Measurements from ENCODE around the gene SLC18A2. TPM values are rescaled to one million over a fixed set of nuclear protein-coding genes. Genes with fewer than 3 reads are reported as not detected.

Gene SLC18A2
- 0.25 TPM for total RNA-seq
- under 1 TPM in 3 of 4 donors, not detected in 1; 0.09 to 0.17 (median 0.14) TPM for polyA plus RNA-seq

DNA sequence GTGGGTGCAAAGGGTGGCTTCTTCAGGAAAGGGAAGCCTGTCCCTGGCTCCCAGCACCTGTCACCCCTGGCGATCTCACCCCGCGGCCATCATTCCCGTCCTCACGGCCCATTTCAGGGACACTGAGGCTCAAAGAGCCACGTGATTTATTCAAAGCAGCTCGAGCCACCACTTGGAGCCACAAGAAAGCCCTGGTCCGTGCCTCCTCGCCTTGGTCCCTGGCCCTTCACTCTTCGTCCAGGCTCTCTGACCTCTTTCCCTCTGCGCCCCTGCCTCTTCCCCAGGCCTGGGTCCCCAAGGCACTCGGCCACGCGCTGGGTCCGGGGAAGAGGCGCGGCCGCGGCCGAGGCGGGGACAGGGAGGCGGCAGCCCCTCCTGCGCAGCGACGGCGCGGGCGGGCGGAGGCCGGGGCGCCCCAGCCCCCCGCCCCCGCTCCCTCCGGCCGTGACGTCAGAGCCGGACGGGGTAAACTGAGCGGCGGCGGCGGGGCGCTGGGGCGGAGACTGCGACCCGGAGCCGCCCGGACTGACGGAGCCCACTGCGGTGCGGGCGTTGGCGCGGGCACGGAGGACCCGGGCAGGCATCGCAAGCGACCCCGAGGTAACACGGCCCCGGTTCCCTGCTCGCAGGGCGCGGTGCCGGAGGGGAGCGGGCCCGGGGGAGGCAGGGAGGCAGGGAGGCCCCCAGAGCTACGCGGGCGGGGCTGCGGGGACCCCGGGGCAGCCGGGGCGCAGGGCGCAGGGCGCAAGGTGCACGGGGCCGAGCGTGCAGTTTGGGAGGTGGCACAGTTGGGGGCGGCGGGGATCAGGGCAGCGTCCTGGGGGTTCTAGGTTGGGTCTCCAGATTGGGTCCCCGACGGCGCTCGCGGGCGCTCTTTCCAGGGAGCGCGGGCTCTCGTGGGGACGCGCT is at the start of gene SLC18A2:
Gene SLC18A2 (plus strand): TSS at position 494 of the 909 bp plus-strand sequence. CDS start 580 bp downstream, outside the sequence.
- no peaks in the 10 kb centered on the region for H3K36me3 ChIP-seq (ENCODE audit: control insufficient read depth, insufficient read depth, low read length)
- peaks cover 38% of the 10 kb centered on the region for H3K27me3 Mint-ChIP-seq
- H3K27ac ChIP-seq (ENCODE audit: insufficient read depth, low read length, poor library complexity, severe bottlenecking): no peak within 1 kb of the TSS
- no peak within 1 kb of the TSS for H3K4me3 ChIP-seq (ENCODE audit: low read depth, low read length)
- H3K36me3 Mint-ChIP-seq: no peaks in the 10 kb centered on the region
- peaks cover 0 to 4% (median 0%) of the 10 kb centered on the region in 7 donors for H3K9me3 Mint-ChIP-seq
- H3K4me1 Mint-ChIP-seq: peaks cover 0 to 5% (median 3%) of the 10 kb centered on the region in 4 donors
- no peaks in the 10 kb centered on the region for H3K9me3 ChIP-seq (ENCODE audit: control insufficient read depth in 2 of 2, low read length in 2 of 2)
- H3K4me1 ChIP-seq (ENCODE audit: control insufficient read depth, insufficient read depth, low read length, poor library complexity, severe bottlenecking): no peaks in the 10 kb centered on the region
- H3K27ac Mint-ChIP-seq: no peak within 1 kb of the TSS
- no peak for ATAC-seq (ENCODE audit: low read depth in 2 of 2)
- H3K27me3 ChIP-seq (ENCODE audit: control insufficient read depth, insufficient read depth, low read length): no peaks in the 10 kb centered on the region
- peak within 1 kb of the TSS in 1 of 4 donors; percentile 74 for H3K4me3 Mint-ChIP-seq
- DNase-seq: no peak

DNA sequence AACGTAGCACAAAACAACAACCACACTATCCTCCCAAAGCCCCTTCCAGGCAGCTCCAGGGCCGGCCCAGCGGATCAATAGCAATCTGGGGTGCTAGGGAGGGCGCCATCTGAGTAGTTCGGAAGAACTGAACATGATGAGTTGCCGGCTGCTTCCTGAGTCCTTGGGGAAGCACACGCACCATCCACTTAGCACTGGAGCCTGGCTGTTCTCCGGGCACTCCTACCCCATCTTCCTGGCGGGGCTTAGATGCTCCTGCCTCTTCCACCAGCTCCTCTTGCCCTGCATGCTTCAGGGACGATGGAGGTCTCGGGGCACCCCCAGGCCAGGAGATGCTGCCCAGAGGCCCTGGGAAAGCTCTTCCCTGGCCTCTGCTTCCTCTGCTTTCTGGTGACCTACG is 43.7 kb upstream of the SLC18A2 start, which contains the start of gene KCNK18:
Gene KCNK18 (plus strand): TSS at position 301 of the 400 bp plus-strand sequence. CDS start 0 bp downstream, at position 301.
- Mint-ChIP-seq H3K27me3 (no peaks in the 10 kb centered on the region), H3K27ac (no peak within 1 kb of the TSS), H3K36me3 (no peaks in the 10 kb centered on the region)

DNA sequence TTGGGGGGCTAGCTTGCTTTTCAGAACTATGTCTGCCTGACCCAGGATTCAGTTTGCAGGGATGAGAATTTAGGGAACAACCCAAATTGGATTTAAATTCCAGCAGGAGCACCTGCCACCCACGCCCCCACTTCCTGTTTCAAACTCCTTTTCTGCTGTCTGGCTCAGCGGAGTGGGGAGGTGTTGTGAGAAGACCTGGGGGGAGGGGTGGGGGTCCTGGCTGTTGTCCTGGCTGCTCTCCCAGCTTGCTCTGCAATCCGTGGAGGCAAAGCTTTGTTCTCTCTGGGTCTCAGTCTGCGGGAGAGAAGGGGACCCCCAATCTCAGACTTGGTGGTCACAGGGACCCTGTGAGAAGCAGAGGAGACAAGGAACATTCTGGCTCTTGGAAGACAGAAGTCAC is 42.8 kb upstream of the SLC18A2 start:
- H3K27ac Mint-ChIP-seq: no peak overlapping the region

More for the DNA sequence above, 43.7 kb upstream of the SLC18A2 start, which contains the start of gene KCNK18:
- Histone ChIP-seq H3K4me3 (ENCODE audit: low read depth, low read length) (no peak within 1 kb of the TSS), H3K4me1 (ENCODE audit: control insufficient read depth, insufficient read depth, low read length, poor library complexity, severe bottlenecking) (no peaks in the 10 kb centered on the region), H3K9me3 (ENCODE audit: control insufficient read depth in 2 of 2, low read length in 2 of 2) (no peaks in the 10 kb centered on the region), H3K27ac (ENCODE audit: insufficient read depth, low read length, poor library complexity, severe bottlenecking) (no peak within 1 kb of the TSS), H3K27me3 (ENCODE audit: control insufficient read depth, insufficient read depth, low read length) (no peaks in the 10 kb centered on the region), H3K36me3 (ENCODE audit: control insufficient read depth, insufficient read depth, low read length) (no peaks in the 10 kb centered on the region)
- no peak for DNase-seq
- Mint-ChIP-seq H3K9me3 (peaks cover 0 to 2% (median 0%) of the 10 kb centered on the region in 7 donors), H3K4me1 (no peaks in the 10 kb centered on the region), H3K4me3 (no peak within 1 kb of the TSS)
- no peak for ATAC-seq (ENCODE audit: low read depth in 2 of 2)

DNA sequence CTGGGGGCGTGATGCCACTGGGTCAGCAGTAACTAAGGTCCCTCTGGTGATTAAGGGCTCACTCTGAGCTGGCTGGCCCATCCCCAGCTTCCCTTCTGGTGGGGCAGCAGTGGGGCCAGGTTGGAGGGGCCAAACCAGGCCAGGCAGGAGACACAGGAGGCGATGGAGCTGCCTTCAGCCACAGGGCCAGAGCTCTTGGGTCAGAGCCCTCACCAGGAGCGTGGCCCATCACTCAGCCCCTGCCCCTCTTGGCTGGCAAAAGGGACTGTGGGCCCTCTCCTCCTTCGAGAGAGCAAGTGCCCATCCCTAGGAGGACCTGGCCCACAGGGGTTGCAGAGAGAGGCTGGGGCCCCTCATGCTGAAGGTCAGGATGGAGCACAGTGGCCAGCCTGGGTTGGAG is 39.1 kb upstream of the SLC18A2 start:
- DNase-seq (no peak), ATAC-seq (ENCODE audit: low read depth in 2 of 2) (no peak)
- Mint-ChIP-seq H3K9me3 (peaks cover 0 to 3% (median 0%) of the 10 kb centered on the region in 7 donors), H3K4me3 (no peak overlapping the region), H3K27ac (no peak overlapping the region), H3K36me3 (no peaks in the 10 kb centered on the region), H3K27me3 (peaks cover 5% of the 10 kb centered on the region), H3K4me1 (no peaks in the 10 kb centered on the region)
- H3K4me1 ChIP-seq (ENCODE audit: control insufficient read depth, insufficient read depth, low read length, poor library complexity, severe bottlenecking): no peaks in the 10 kb centered on the region
- no peak overlapping the region for H3K27ac ChIP-seq (ENCODE audit: insufficient read depth, low read length, poor library complexity, severe bottlenecking)
- H3K36me3 ChIP-seq (ENCODE audit: control insufficient read depth, insufficient read depth, low read length): no peaks in the 10 kb centered on the region
- no peaks in the 10 kb centered on the region for H3K9me3 ChIP-seq (ENCODE audit: control insufficient read depth in 2 of 2, low read length in 2 of 2)
- no peak overlapping the region for H3K4me3 ChIP-seq (ENCODE audit: low read depth, low read length)
- H3K27me3 ChIP-seq (ENCODE audit: control insufficient read depth, insufficient read depth, low read length): peaks cover 2% of the 10 kb centered on the region

More for the DNA sequence above, 42.8 kb upstream of the SLC18A2 start:
- no peaks in the 10 kb centered on the region for H3K27me3 ChIP-seq (ENCODE audit: control insufficient read depth, insufficient read depth, low read length)
- no peaks in the 10 kb centered on the region for H3K4me1 Mint-ChIP-seq
- peaks cover 0 to 2% (median 0%) of the 10 kb centered on the region in 7 donors for H3K9me3 Mint-ChIP-seq
- no peak overlapping the region for H3K27ac ChIP-seq (ENCODE audit: insufficient read depth, low read length, poor library complexity, severe bottlenecking)
- H3K4me3 ChIP-seq (ENCODE audit: low read depth, low read length): no peak overlapping the region
- no peaks in the 10 kb centered on the region for H3K27me3 Mint-ChIP-seq
- no peak for ATAC-seq (ENCODE audit: low read depth in 2 of 2)
- no peak overlapping the region for H3K4me3 Mint-ChIP-seq
- no peaks in the 10 kb centered on the region for H3K4me1 ChIP-seq (ENCODE audit: control insufficient read depth, insufficient read depth, low read length, poor library complexity, severe bottlenecking)
- H3K36me3 ChIP-seq (ENCODE audit: control insufficient read depth, insufficient read depth, low read length): no peaks in the 10 kb centered on the region
- DNase-seq: no peak
- H3K36me3 Mint-ChIP-seq: no peaks in the 10 kb centered on the region
- no peaks in the 10 kb centered on the region for H3K9me3 ChIP-seq (ENCODE audit: control insufficient read depth in 2 of 2, low read length in 2 of 2)

GRCh38 chr10:117204316-117204715 is 36.6 kb upstream of the SLC18A2 start:
- H3K27me3 ChIP-seq (ENCODE audit: control insufficient read depth, insufficient read depth, low read length): peaks cover 2% of the 10 kb centered on the region
- H3K9me3 Mint-ChIP-seq: peaks cover 0 to 3% (median 0%) of the 10 kb centered on the region in 7 donors
- no peaks in the 10 kb centered on the region for H3K9me3 ChIP-seq (ENCODE audit: control insufficient read depth in 2 of 2, low read length in 2 of 2)
- H3K4me1 Mint-ChIP-seq: no peaks in the 10 kb centered on the region
- H3K4me3 ChIP-seq (ENCODE audit: low read depth, low read length): no peak overlapping the region
- no peaks in the 10 kb centered on the region for H3K36me3 Mint-ChIP-seq
- no peaks in the 10 kb centered on the region for H3K4me1 ChIP-seq (ENCODE audit: control insufficient read depth, insufficient read depth, low read length, poor library complexity, severe bottlenecking)
- peak overlapping the region in 1 of 3 donors; percentile 5 for H3K27ac Mint-ChIP-seq
- no peak overlapping the region for H3K4me3 Mint-ChIP-seq
- DNase-seq (no peak), ATAC-seq (ENCODE audit: low read depth in 2 of 2) (no peak)
- peaks cover 5% of the 10 kb centered on the region for H3K27me3 Mint-ChIP-seq
- H3K36me3 ChIP-seq (ENCODE audit: control insufficient read depth, insufficient read depth, low read length): no peaks in the 10 kb centered on the region
- no peak overlapping the region for H3K27ac ChIP-seq (ENCODE audit: insufficient read depth, low read length, poor library complexity, severe bottlenecking)

DNA sequence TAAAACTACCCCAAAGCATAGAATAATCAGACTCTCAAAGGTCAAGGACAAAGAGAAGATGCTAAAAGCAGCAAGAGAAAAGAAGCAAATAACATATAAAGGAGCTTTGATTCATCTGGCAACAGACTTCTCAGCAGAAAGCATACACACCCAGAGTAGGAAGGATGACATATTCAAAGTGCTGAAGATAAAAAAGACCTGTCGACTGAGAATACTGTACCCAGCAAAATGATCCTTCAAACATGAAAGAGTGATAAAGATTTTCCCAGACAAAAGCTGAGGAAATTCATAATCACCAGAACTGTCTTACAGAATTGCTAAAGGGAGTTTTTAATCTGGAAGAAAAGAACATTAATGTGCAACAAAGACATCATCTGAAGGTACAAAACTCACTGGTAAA is 28.7 kb upstream of the SLC18A2 start:
- Histone ChIP-seq H3K9me3 (ENCODE audit: control insufficient read depth in 2 of 2, low read length in 2 of 2) (no peaks in the 10 kb centered on the region), H3K36me3 (ENCODE audit: control insufficient read depth, insufficient read depth, low read length) (no peaks in the 10 kb centered on the region), H3K4me1 (ENCODE audit: control insufficient read depth, insufficient read depth, low read length, poor library complexity, severe bottlenecking) (peaks cover 10% of the 10 kb centered on the region), H3K27me3 (ENCODE audit: control insufficient read depth, insufficient read depth, low read length) (no peaks in the 10 kb centered on the region), H3K4me3 (ENCODE audit: low read depth, low read length) (no peak overlapping the region), H3K27ac (ENCODE audit: insufficient read depth, low read length, poor library complexity, severe bottlenecking) (no peak overlapping the region)
- Mint-ChIP-seq H3K27me3 (peaks cover 32% of the 10 kb centered on the region), H3K27ac (no peak overlapping the region), H3K36me3 (no peaks in the 10 kb centered on the region), H3K4me1 (peaks cover 0 to under 1% (median 0%) of the 10 kb centered on the region in 4 donors), H3K4me3 (peak overlapping the region in 1 of 4 donors; percentile 79), H3K9me3 (peaks cover 0 to 11% (median 6%) of the 10 kb centered on the region in 7 donors)
- ATAC-seq (ENCODE audit: low read depth in 2 of 2) (no peak), DNase-seq (no peak)

- H3K27ac Mint-ChIP-seq: no peak overlapping the region
- H3K9me3 ChIP-seq (ENCODE audit: control insufficient read depth in 2 of 2, low read length in 2 of 2): no peaks in the 10 kb centered on the region
- peaks cover 0 to 11% (median 6%) of the 10 kb centered on the region in 7 donors for H3K9me3 Mint-ChIP-seq
- no peak overlapping the region for H3K4me3 Mint-ChIP-seq
- H3K4me1 ChIP-seq (ENCODE audit: control insufficient read depth, insufficient read depth, low read length, poor library complexity, severe bottlenecking): peaks cover 14% of the 10 kb centered on the region
- H3K27me3 ChIP-seq (ENCODE audit: control insufficient read depth, insufficient read depth, low read length): no peaks in the 10 kb centered on the region
- peaks cover 0 to 6% (median 0%) of the 10 kb centered on the region in 4 donors for H3K4me1 Mint-ChIP-seq
- no peaks in the 10 kb centered on the region for H3K36me3 ChIP-seq (ENCODE audit: control insufficient read depth, insufficient read depth, low read length)
- H3K27ac ChIP-seq (ENCODE audit: insufficient read depth, low read length, poor library complexity, severe bottlenecking): no peak overlapping the region
- ATAC-seq (ENCODE audit: low read depth in 2 of 2): no peak
- H3K4me3 ChIP-seq (ENCODE audit: low read depth, low read length): no peak overlapping the region
- no peaks in the 10 kb centered on the region for H3K36me3 Mint-ChIP-seq
- no peak for DNase-seq
- H3K27me3 Mint-ChIP-seq: peaks cover 35% of the 10 kb centered on the region
Measured at GRCh38 chr10:117214401-117214800, 26.5 kb upstream of the SLC18A2 start.

Measured in CD4-positive, CD25-positive, alpha-beta regulatory T cell (primary cell).